ENCODE data around the gene APOE.
"Not testable (repeated sequence)": the region's sequence is repeated elsewhere in the genome, so short reads cannot be mapped to it uniquely, and the experiment has no call there.

APOE gene

DNA sequence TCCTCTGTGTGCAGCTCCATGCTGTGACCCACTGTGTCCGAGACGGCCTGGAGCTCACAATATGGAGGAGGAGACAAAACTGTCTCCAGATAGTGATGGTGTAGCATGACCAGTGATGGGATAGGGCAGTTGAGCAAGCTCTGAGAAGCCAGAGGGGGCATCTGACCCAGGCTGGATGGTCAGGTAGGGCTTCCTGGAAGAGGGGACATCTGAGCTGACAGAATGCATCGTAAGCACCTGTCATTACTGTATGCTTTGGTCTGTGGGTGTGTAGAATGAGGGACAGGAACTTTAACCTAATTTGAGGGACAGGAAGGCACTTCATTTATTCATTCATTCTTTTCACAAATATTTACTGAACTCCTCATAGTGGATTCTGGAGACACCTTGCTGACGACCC, 21.0 kb upstream of the APOE start:
- DNase-seq (ENCODE audit: low spot score), result no peak

DNA sequence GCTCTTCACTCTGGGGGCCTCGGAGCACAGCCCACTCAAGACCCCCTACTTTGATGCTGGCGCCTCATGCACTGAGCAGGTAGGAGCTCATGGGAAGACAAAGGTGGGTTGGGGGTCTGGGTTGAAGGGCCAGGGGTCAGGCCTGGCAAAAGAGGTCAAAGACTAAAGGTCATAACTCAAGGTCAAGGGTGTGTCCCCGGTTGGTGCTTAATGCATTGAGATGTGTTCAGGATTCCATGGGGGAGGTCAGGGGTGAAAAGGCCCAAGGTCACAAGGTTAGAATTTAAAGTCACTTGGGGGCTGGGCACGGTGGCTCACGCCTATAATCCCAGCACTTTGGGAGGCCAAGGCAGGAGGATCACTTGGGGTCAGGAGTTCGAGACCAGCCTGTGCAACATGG, 19.5 kb upstream of the APOE start:
- no peak for DNase-seq (ENCODE audit: low spot score)

DNA sequence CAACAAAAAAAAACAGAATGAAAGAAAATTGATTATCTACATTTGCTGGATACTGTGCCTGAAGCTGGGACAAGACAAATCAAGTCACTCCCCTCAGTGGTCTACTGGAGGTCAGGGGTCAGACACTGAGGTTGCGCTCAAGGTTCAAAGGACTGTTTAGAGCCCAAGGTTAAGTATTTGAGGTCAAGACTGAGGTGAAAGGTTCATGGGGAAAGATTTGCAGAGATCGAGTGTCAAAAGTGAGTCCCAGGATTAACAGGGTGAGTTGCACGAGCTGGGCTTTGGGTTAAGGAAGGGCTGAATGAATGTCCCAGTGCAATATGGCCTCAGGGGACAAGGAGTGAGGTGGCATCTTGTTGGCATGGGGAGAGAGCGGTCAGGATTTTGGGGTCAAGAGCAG, 17.9 kb upstream of the APOE start:
- DNase-seq (ENCODE audit: low spot score), result no peak

- DNase-seq (ENCODE audit: low spot score), result not testable (repeated sequence)
Measured at GRCh38 chr19:44888335-44888734, 17.3 kb upstream of the APOE start.

DNA sequence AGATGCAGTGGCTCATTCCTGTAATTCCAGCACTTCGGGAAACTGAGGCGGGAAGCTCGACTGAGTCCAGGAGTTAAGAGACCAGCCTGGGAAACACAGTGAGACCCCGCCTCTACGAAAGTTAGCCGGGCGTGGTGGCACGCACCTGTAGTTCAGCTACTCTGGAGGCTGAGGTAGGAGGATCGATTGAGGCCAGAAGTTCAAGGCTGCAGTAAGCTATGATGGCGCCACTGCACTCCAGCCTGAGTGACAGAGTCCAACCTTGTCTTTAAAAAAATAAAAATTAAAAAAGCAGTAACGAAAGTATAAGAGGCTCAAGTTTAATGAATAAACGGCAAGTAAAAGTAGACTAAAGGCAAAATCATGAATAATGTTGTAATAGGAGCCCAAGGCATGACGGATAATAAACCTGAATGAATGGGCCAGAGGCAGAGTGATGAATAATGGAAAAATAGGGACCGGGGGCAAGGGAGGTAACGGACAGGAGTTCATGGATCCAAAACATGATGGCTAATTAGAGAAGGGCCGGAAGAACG, 15.7 kb upstream of the APOE start:
- DNase-seq (ENCODE audit: low spot score), result no peak

GRCh38 chr19:44890366-44891015, 15.1 kb upstream of the APOE start:
- DNase-seq (ENCODE audit: low spot score), result peak; percentile 99

DNA sequence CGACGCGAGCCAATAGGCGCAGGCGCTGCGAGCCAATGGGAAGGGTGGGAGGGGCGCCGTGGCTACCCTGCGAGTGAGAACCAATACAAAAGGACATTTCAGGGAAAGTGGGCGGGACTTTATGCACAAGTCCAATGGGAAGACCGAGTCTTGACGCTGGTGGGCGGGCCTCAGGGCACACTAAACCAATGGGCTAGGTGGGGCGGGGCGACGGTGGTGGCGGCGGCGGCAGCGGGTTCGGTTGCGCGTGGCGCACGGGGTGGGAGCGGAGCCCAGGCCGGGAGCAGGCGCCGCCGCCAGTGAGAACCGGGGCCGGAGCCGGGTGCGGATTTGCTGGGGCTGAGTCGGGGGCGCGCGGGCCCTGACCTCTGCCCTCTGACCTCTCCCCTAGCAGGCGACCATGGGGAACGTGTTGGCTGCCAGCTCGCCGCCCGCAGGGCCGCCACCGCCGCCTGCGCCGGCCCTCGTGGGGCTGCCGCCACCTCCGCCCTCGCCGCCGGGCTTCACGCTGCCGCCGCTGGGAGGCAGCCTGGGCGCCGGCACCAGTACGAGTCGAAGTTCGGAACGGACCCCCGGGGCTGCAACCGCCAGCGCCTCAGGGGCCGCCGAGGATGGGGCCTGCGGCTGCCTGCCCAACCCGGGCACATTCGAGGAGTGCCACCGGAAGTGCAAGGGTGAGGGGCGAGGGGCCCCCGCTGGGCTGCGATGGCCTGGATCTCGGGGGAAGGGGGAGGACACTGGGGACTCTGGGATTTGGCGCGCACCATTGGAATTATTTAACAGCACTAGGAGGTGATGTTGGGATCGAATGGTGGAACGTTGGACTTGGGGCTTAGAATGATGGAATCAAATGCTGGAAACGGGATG, 14.3 kb upstream of the APOE start, which contains the start of gene TOMM40:
Gene TOMM40 (plus strand): TSS at position 239 of the 867 bp plus-strand sequence. CDS start 162 bp downstream, at position 401.
- DNase-seq (ENCODE audit: low spot score), result no peak

DNA sequence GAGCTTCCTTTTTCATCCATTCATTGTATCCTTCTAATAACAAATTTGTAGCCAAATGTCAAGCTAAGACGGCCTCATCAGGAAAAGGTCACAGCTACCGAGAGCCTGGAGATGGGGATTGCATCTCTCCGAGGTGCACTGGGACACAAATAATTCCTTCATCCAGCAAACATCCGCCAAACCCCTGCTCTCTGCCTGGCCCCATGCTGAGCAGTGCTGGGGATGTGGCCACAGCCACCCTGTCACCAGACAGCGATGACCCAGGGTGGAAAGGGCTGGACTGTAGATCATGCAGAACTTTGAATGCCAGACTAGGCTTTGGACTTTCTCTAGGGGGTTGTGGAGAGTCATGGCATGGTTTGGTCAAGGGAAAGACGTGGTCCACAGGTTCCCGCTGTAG, 12.7 kb upstream of the APOE start:
- no peak for DNase-seq (ENCODE audit: low spot score)

DNA sequence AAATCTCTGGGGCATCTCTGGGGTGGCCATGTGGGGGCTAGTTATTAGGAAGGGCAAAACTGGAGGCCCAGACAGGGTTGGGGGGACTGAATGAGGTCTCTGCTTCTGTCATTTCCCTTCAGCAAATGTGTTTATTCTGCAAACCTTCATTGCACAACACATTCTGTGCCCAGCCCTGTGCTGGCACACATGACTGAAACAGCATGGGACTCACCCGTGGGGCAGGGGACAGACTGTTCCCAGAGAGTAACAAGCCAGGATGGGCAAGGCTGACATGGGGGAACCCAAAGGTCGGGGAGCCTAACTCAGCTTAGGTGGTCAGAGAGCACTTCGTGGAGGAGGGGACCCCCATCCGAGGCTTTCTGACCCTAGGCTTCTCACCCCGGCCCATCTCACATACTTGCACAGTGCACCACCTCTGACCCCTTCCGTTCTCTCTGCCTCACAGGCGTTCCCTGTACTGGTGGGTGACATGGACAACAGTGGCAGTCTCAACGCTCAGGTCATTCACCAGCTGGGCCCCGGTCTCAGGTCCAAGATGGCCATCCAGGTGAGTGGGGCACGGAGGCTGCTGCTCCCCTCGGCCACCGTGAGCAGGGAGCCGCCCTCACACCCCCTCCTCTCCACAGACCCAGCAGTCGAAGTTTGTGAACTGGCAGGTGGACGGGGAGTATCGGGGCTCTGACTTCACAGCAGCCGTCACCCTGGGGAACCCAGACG, 12.1 kb upstream of the APOE start:
- DNase-seq (ENCODE audit: low spot score), result no peak

DNA sequence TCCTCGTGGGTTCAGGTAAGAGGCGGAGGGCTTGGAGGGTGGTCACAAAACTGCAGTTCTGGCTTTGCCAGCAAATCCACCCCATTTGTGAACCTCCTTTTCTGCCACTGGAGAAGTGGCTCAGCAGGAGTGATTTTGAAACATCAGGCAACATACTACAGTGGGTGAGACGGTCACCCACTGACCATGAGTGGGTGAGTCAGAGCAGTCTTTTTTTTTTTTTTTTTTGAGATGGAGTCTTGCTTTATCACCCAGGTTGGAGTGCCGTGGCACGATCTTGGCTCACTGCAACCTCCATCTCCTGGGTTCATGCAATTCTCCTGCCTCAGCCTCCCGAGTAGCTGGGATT, 11.6 kb upstream of the APOE start:
- DNase-seq (ENCODE audit: low spot score), result no peak

GRCh38 chr19:44894946-44895345, 10.7 kb upstream of the APOE start:
- no peak for DNase-seq (ENCODE audit: low spot score)

DNA sequence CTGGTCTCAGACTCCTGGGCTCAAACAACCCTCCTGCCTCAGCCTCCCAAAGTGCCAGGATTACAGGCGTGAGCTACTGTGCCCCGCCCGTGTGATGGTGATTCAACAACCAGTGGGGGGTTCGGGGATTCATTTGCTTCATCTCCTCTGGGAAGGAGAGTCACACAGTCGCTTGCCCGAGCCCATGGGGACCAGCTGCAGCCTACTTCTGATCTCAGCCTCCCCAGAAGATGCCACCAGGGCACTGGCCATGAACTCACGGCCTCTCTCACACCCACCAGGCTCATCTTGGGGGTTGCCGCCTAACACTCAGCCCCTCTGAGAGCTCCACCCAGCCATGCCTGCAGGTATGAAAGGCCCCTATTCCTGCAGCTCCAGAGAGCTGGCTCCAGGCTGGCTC, 7.8 kb upstream of the APOE start:
- DNase-seq (ENCODE audit: low spot score), result no peak

- no peak for DNase-seq (ENCODE audit: low spot score)
Measured at GRCh38 chr19:44900328-44901244, 5.0 kb upstream of the APOE start.

DNA sequence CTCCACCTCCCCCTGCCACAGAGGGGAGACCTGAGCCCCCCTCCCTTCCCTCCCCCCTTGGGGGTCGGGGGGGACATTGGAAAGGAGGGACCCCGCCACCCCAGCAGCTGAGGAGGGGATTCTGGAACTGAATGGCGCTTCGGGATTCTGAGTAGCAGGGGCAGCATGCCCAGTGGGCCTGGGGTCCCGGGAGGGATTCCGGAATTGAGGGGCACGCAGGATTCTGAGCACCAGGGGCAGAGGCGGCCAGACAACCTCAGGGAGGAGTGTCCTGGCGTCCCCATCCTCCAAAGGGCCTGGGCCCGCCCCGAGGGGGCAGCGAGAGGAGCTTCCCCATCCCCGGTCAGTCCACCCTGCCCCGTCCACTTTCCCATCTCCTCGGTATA, 2.4 kb upstream of the APOE start:
- no peak for DNase-seq (ENCODE audit: low spot score)

- peak; percentile 75 for DNase-seq (ENCODE audit: low spot score)
Measured at GRCh38 chr19:44903602-44904425, 1.8 kb upstream of the APOE start.

DNA sequence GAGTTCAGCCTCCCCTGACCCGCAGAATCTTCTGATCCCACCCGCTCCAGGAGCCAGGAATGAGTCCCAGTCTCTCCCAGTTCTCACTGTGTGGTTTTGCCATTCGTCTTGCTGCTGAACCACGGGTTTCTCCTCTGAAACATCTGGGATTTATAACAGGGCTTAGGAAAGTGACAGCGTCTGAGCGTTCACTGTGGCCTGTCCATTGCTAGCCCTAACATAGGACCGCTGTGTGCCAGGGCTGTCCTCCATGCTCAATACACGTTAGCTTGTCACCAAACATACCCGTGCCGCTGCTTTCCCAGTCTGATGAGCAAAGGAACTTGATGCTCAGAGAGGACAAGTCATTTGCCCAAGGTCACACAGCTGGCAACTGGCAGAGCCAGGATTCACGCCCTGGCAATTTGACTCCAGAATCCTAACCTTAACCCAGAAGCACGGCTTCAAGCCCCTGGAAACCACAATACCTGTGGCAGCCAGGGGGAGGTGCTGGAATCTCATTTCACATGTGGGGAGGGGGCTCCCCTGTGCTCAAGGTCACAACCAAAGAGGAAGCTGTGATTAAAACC, 1.1 kb upstream of the APOE start:
- DNase-seq (ENCODE audit: low spot score), result no peak

- no peak for DNase-seq (ENCODE audit: low spot score)
Measured at GRCh38 chr19:44907613-44908012, 2.0 kb downstream of the APOE start.

DNA sequence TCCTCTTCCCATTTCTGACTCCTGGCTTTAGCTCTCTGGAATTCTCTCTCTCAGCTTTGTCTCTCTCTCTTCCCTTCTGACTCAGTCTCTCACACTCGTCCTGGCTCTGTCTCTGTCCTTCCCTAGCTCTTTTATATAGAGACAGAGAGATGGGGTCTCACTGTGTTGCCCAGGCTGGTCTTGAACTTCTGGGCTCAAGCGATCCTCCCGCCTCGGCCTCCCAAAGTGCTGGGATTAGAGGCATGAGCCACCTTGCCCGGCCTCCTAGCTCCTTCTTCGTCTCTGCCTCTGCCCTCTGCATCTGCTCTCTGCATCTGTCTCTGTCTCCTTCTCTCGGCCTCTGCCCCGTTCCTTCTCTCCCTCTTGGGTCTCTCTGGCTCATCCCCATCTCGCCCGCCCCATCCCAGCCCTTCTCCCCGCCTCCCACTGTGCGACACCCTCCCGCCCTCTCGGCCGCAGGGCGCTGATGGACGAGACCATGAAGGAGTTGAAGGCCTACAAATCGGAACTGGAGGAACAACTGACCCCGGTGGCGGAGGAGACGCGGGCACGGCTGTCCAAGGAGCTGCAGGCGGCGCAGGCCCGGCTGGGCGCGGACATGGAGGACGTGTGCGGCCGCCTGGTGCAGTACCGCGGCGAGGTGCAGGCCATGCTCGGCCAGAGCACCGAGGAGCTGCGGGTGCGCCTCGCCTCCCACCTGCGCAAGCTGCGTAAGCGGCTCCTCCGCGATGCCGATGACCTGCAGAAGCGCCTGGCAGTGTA, 2.7 kb downstream of the APOE start:
- DNase-seq (ENCODE audit: low spot score), result no peak

GRCh38 chr19:44908836-44909261, 3.3 kb downstream of the APOE start:
- no peak for DNase-seq (ENCODE audit: low spot score)

DNA sequence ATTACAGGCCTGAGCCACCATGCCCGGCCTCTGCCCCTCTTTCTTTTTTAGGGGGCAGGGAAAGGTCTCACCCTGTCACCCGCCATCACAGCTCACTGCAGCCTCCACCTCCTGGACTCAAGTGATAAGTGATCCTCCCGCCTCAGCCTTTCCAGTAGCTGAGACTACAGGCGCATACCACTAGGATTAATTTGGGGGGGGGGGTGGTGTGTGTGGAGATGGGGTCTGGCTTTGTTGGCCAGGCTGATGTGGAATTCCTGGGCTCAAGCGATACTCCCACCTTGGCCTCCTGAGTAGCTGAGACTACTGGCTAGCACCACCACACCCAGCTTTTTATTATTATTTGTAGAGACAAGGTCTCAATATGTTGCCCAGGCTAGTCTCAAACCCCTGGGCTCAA, 4.2 kb downstream of the APOE start:
- no peak for DNase-seq (ENCODE audit: low spot score)
